GM10266 (cell line): ENCODE data around the gene SLC7A4.
"Not testable (repeated sequence)": the region's sequence is repeated elsewhere in the genome, so short reads cannot be mapped to it uniquely, and the experiment has no call there.

Source experiments
- DNase-seq: peaks from one replicate; pipeline ENCODE4 v3.0.0; 2012; ENCODE audit errors: extremely low spot score
- CTCF ChIP-seq: IDR thresholded peaks from 2 replicates; pipeline ENCODE4 v1.5.1; 2012; ENCODE audit warnings: mild to moderate bottlenecking, low read depth; ENCODE audit not compliant: control insufficient read depth, insufficient read depth; ENCODE audit errors: missing control alignments

The SLC7A4 gene

GRCh38 chr22:21068681-21069276 is 36.4 kb upstream of the SLC7A4 start:
- no peak for DNase-seq
- no peak for TF ChIP-seq CTCF

GRCh38 chr22:21067901-21068680 is 35.7 kb upstream of the SLC7A4 start:
- DNase-seq, result no peak
- no peak for TF ChIP-seq CTCF

GRCh38 chr22:21067075-21067900 is 34.9 kb upstream of the SLC7A4 start:
- TF ChIP-seq CTCF, result no peak
- no peak for DNase-seq

- no peak for DNase-seq
- no peak for TF ChIP-seq CTCF
Measured at GRCh38 chr22:21064917-21065864, 32.8 kb upstream of the SLC7A4 start.

- DNase-seq, result not testable (repeated sequence)
Measured at GRCh38 chr22:21064425-21064824, 32.1 kb upstream of the SLC7A4 start.

GRCh38 chr22:21061660-21062321 is 29.4 kb upstream of the SLC7A4 start:
- not testable (repeated sequence) for DNase-seq

GRCh38 chr22:21060363-21060762 is 28.0 kb upstream of the SLC7A4 start:
- DNase-seq, result not testable (repeated sequence)

- DNase-seq, result no peak
Measured at GRCh38 chr22:21055880-21056319, 23.5 kb upstream of the SLC7A4 start.

More at GRCh38 chr22:21055880-21056319, 23.5 kb upstream of the SLC7A4 start:
- TF ChIP-seq CTCF, result no peak
